Adrenal gland (tissue), 5 donors: ENCODE data around the gene WLS.

Source experiments
- CTCF ChIP-seq, 6 experiments: fragments of 450-650 bp in 4 of 6; fragments of 200-600 bp in 2 of 6; sonication (generic) in 1 of 6; IDR thresholded peaks; 1 replicate in 5 of 6; 2 replicates in 1 of 6; pipeline versions ENCODE4 v1.5.1 to v1.8.0; 2016 to 2021; ENCODE audit warnings: antibody characterized with exemption in 6 of 6, mild to moderate bottlenecking in 2 of 6, moderate library complexity in 1 of 6
- POLR2A ChIP-seq, 2 donors: fragments of 450-650 bp; IDR thresholded peaks; one replicate each; pipeline ENCODE4 v1.6.1; 2017; ENCODE audit warnings: antibody characterized with exemption in 2 of 2, mild to moderate bottlenecking in 2 of 2, moderate library complexity in 1 of 2
- donor health status: DM: no; HTN: no; CAD: no.

DNA sequence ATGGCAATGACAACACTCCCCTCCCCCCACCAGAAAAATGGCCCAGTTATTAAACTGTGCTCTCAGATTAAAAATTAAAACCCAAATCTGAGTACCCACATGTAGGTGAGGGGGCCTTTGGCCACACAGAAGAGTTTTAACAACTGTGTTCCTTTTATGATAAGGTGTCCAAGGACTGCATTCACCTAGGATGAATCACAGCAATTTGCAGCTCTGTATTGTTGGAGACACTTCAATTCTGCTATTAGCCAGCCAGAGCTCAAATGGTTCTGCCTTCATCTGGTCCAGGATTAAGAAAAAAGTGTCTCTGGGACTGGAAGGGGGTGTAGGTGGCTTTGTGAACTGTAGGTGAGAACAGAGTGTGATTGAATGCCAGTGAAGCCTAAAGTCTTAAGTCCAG, 138.6 kb downstream of the WLS start:
- TF ChIP-seq POLR2A (IDR thresholded peaks at IDR 0.05) (no peak), CTCF (IDR thresholded peaks at IDR 0.05) (no peak)
